Muscle layer of duodenum (tissue), 2 donors: ENCODE measurements around the gene RPL27A.
A peak's percentile ranks its signal among the peaks of the same experiment; 100 is the strongest.

Source experiments
- H3K27ac ChIP-seq: one replicate; pipeline ENCODE4 v1.7.0; 2013; ENCODE audit warnings: mild to moderate bottlenecking, low read length
- H3K27me3 ChIP-seq: one replicate; pipeline ENCODE4 v1.7.0; 2013; ENCODE audit warnings: low read depth, mild to moderate bottlenecking, control low read depth, low read length
- H3K36me3 ChIP-seq, 2 donors: one replicate each; pipeline ENCODE4 v1.7.0; 2013; ENCODE audit warnings: low read length in 2 of 2, control low read depth in 1 of 2, mild to moderate bottlenecking in 1 of 2; ENCODE audit not compliant: insufficient read depth in 2 of 2, control insufficient read depth in 1 of 2
- H3K4me1 ChIP-seq, 2 donors: one replicate each; pipeline ENCODE4 v1.7.0; 2013; ENCODE audit warnings: low read length in 2 of 2, mild to moderate bottlenecking in 2 of 2, control low read depth in 1 of 2, moderate library complexity in 1 of 2; ENCODE audit not compliant: insufficient read depth in 2 of 2, control insufficient read depth in 1 of 2
- H3K4me3 ChIP-seq, 2 donors: one replicate each; pipeline ENCODE4 v1.7.0; 2013; ENCODE audit warnings: low read length in 2 of 2, low read depth in 1 of 2, mild to moderate bottlenecking in 1 of 2
- H3K9me3 ChIP-seq, 2 donors: one replicate each; pipeline ENCODE4 v1.7.0; 2013; ENCODE audit warnings: low read length in 2 of 2, control low read depth in 1 of 2, mild to moderate bottlenecking in 1 of 2; ENCODE audit not compliant: control insufficient read depth in 1 of 2
- donor health status: healthy.

RPL27A gene

DNA sequence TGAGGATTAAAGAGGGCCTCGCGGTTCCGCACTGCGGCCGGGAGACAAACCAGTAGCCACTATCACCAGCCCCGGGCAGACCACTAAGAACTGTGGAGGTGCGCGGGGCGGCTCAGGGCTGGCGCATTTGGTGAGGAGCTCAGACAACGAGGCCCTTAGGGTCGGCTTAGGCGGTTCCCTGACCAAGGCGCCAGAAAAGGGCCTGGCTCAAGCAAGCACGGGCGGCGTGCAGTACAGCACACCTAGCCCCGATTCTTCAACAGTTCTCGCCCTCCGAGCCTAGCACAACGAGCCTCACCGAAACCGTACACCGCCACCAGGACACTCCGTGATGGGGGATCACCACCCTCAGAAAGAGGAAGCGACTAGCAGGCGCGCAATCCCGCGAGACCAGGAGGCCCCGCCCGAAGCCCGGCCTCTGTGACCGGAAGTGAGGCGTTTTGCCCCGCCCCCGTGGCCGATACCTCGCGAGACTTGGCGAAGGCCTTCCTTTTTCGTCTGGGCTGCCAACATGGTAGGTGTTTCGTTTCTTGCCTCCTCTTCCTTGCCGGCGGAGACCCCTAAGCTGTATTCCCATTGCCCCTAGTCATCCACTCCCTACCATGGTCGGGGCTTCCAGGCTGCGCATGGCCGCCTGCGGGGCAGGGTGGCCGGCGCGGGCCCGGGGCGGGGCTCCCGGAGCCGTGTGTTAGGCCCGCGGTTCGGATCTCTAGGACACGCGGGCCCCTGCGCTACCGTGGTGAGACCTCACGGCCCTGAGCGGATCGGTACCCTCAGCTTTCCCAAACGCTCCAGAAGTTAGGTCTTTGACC is at the start of gene RPL27A, which contains the start of gene TRIM66:
RPL27A (plus strand) TSS at position 490 of the 812 bp plus-strand sequence; CDS start at position 512, 22 bp downstream.
TRIM66 (minus strand) TSS at position 363 of the 812 bp plus-strand sequence. CDS start 10,391 bp downstream, outside the sequence.
- Histone ChIP-seq H3K4me3 (peak within 1 kb of the TSS; percentile 95 to 99), H3K27ac (peak within 1 kb of the TSS; percentile 98), H3K4me1 (peaks cover 0 to 16% of the 10 kb centered on the region in 2 donors), H3K27me3 (no peaks in the 10 kb centered on the region), H3K36me3 (peaks cover 28 to 50% of the 10 kb centered on the region in 2 donors), H3K9me3 (no peaks in the 10 kb centered on the region)

DNA sequence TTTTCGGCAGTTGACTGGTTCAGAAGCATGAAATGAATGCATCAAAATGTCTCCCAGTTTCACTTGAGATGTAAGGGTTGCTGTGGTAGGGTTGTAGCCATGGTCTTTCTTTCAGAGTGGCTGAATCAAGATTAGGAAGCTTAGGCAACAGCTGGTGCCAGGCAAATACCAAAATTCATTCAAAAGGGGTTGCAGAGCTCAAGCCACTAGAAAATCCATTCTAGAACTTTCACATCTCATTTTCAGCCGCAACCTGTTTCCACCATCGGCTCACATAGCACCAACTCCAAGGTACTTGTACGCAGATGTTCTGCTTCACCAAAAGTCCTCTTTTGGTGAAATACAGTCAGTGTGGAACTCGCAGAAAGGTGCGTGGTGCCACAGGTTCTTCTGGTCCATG is 48.1 kb upstream of the RPL27A start:
- Histone ChIP-seq H3K36me3 (peaks cover 13 to 54% of the 10 kb centered on the region in 2 donors), H3K27ac (no peak overlapping the region), H3K4me3 (no peak overlapping the region), H3K27me3 (no peaks in the 10 kb centered on the region), H3K9me3 (no peaks in the 10 kb centered on the region), H3K4me1 (no peaks in the 10 kb centered on the region)

DNA sequence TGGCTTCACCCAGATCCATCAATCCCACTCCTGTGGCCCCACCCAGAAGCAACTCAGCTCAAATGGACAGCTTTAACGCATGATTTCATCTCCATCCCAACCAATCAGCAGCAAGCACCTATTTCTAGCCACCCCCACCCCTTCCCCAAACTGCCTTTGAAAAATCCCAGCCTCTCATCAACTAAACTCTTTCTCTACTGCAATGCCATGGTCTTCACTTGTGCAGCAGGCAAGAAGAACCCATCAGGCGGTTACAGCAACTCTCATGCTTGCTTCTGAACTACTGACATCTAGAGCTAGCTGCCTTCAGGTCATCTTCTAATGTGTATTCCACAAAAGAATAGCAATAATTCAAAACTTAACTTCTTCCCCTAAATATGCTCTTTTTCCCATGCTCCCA is 46.5 kb upstream of the RPL27A start:
- Histone ChIP-seq H3K27me3 (no peaks in the 10 kb centered on the region), H3K4me1 (no peaks in the 10 kb centered on the region), H3K27ac (no peak overlapping the region), H3K9me3 (no peaks in the 10 kb centered on the region), H3K36me3 (peaks cover 16 to 68% of the 10 kb centered on the region in 2 donors), H3K4me3 (no peak overlapping the region)

DNA sequence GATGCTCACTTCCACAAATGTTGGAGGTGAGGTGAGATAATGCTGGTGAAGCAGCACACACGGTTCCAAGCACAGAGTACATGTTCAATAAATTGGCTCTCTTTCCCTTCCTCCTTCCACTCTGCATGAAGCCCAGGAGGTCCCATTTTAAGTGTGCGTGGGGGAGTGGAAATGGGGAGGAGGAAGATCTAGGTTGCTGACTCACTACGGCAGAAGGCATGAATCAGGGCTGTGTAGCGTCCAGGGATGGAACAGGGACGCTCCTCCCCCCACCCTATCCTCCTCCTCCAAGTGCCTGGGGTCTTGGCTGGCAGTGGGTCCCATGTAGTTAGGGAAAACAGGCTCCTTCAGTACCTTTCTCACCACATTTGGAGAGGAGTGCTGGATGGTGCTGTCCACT is 44.3 kb upstream of the RPL27A start:
- Histone ChIP-seq H3K27me3 (no peaks in the 10 kb centered on the region), H3K9me3 (no peaks in the 10 kb centered on the region), H3K27ac (no peak overlapping the region), H3K4me1 (no peaks in the 10 kb centered on the region), H3K4me3 (no peak overlapping the region), H3K36me3 (peaks cover 22 to 74% of the 10 kb centered on the region in 2 donors)

DNA sequence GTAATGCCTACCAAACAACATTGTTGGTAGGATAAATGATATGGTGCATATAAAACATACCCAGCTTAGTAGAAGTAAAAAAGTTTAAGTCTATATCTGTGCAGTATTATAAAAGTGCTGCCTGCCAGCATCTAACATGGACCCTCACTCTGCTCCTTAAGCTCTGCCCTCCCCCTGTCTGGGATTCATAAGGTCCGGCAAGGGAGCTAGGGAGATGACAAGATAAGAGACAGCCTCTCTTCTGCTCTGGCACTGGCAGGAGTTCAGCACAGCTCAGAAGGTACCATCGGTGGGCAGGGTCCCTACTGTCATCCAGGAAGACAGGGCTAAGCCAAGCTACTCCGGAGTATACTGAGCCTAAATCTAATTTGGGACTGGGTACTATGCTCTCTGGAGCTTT is 42.9 kb upstream of the RPL27A start:
- H3K4me3 ChIP-seq = no peak overlapping the region
- no peaks in the 10 kb centered on the region for H3K9me3 ChIP-seq
- no peaks in the 10 kb centered on the region for H3K4me1 ChIP-seq
- H3K27me3 ChIP-seq = no peaks in the 10 kb centered on the region
- peaks cover 24 to 77% of the 10 kb centered on the region in 2 donors for H3K36me3 ChIP-seq
- no peak overlapping the region for H3K27ac ChIP-seq

DNA sequence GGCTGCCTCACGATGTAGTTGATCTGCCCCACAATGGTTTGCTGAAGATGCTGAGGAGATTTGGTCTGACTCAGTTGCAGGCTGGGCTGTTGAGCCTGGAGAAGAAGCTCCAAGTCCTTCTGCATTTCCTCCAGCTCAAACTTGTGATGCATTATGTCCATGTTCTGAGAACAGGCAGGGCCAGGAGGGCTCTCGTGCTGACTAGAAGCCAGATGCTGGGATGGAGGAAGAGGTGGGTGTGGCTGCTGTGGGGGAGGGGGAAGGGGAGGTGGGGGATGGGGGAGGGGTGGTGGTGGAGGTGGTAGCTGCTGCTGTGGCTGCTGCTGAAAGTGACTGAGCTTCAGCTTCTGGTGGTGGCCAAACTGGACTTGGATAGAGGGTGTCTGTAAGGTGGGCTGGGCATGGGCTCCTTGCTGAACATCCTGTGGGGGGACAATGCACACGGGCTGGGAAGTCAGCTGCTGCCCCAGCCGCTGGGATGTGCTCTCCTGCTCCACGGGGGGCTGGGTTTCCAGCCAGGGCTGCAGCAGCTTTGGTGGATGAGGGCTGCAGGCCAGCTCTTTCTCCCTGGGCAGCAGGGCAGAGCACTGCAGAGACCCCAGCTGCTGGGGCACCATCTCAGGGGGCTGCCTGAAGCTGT is 42.2 kb upstream of the RPL27A start:
- no peak overlapping the region for H3K4me3 ChIP-seq
- no peaks in the 10 kb centered on the region for H3K4me1 ChIP-seq
- H3K9me3 ChIP-seq = no peaks in the 10 kb centered on the region
- H3K27ac ChIP-seq = no peak overlapping the region
- peaks cover 22 to 77% of the 10 kb centered on the region in 2 donors for H3K36me3 ChIP-seq
- no peaks in the 10 kb centered on the region for H3K27me3 ChIP-seq

DNA sequence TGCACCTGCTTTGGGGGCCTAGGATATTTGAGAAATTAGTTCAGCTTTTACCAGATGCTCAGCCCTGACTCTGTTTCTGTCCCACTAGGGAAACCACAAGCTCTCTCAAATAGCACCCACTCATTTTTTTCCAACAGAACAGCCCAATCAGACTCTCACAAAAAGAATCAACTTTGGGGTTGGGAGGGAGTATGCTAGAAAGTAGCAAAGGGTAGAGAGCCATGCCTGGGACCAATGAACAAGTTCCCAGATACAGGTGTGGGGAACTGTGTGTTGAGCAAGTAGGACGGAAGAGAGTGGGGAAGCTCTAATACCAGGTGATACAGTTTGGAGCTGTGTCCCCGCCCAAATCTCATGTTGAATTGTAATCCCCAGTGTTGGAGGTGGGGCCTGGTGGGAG is 41.3 kb upstream of the RPL27A start:
- Histone ChIP-seq H3K4me1 (no peaks in the 10 kb centered on the region), H3K9me3 (no peaks in the 10 kb centered on the region), H3K36me3 (peaks cover 32 to 77% of the 10 kb centered on the region in 2 donors), H3K27me3 (no peaks in the 10 kb centered on the region), H3K27ac (no peak overlapping the region), H3K4me3 (no peak overlapping the region)

DNA sequence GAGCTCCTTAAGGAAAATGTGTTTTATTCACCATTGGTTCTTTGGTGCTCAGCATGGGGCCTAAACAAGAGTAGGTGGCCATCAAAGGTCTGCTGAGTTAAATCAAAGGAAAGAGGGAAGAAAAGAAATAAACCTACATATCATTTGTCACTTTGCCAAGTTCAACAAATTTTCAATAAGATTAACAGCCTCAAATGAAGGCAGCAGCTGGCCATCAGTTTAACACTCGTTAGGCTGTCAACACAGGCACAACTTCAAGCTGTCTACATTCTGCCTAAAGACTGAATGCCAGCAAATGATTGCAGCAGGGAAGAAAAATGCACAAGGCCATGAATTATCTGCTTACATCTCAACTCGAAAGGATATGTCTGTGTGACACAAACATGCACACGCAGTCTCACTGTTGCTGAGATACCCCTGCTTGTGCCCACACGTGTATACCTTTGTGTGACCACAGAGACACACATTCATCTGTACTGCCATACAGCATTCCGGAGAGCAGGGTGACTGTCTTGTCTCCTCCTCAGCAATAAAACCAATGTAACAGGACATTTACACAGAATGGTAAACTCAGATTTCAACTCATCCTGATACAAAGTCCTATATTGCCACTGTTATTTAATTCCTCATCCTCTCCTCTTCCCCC is 40.3 kb upstream of the RPL27A start:
- Histone ChIP-seq H3K9me3 (no peaks in the 10 kb centered on the region), H3K27me3 (no peaks in the 10 kb centered on the region), H3K4me1 (no peaks in the 10 kb centered on the region), H3K4me3 (no peak overlapping the region), H3K36me3 (peaks cover 34 to 76% of the 10 kb centered on the region in 2 donors), H3K27ac (no peak overlapping the region)

DNA sequence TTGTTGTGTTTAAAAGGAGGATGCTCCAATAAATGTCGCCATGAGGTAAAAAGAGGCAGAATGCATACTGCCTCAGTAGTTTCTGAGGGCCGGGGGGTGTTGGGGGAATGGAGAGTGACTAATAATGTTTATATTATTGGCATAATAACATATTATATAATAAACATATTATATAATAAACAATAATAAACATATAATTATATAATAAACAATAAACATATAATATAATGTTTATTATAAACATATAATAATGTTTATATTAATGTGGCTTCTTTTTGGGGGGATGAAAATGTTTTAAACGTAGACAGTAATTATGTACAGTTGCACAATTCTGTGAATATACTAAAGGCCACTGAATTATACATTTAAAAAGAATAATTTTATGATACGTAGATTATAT is 35.7 kb upstream of the RPL27A start:
- H3K27ac ChIP-seq = no peak overlapping the region
- H3K4me3 ChIP-seq = no peak overlapping the region
- H3K4me1 ChIP-seq = no peaks in the 10 kb centered on the region
- peaks cover 32 to 54% of the 10 kb centered on the region in 2 donors for H3K36me3 ChIP-seq
- no peaks in the 10 kb centered on the region for H3K27me3 ChIP-seq
- H3K9me3 ChIP-seq = no peaks in the 10 kb centered on the region

DNA sequence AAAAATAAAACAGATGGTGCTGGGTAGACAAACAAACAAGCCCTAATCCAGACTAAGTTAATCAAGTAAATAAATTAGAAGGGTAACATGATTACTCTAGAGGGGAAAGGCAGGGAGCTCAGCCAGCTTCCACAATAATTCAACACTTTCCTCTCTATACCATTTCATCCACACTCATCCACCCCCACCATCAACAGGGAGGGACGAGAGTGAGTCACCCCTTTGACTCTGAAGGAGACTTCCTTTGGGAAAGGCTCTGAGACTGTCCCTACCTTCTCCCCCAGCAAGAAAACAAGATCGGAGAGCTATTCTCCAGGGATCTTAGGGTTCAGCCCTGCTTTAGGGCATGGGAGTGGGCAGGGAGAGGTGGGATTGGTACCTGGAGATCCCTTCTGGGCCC is 33.2 kb upstream of the RPL27A start:
- peaks cover 24 to 43% of the 10 kb centered on the region in 2 donors for H3K36me3 ChIP-seq
- no peaks in the 10 kb centered on the region for H3K27me3 ChIP-seq
- H3K4me1 ChIP-seq = peaks cover 0 to 4% of the 10 kb centered on the region in 2 donors
- no peaks in the 10 kb centered on the region for H3K9me3 ChIP-seq
- H3K4me3 ChIP-seq = no peak overlapping the region
- H3K27ac ChIP-seq = no peak overlapping the region

DNA sequence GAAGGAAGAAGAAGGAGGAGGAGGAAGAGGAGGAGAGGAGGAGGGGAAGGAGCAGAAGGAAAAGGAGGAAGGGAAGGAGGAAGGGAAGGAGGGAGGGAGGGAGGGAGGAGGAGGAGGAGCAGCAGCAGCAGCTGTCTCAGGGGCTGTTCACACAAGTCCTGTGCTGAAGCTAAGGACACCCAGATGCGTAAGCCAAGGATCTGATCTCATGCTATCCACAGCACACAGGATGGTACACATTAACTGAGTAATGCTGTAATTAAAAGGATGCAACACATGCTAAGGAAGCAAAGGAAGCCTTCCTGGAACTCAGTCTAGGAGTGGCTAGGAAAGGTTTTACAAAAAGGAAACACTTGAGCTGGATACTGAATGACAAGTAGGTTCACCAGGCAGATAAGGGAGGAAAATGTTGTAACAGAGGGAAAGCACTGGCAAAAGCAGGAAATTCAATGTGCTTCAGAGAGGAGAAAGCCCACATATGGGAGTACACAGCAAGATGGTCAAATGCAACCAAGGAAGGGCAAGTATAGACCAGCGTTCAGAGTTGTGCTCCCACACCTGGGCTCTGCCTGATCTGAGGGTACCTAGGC is 32.1 kb upstream of the RPL27A start:
- peaks cover 0 to 4% of the 10 kb centered on the region in 2 donors for H3K4me1 ChIP-seq
- no peaks in the 10 kb centered on the region for H3K9me3 ChIP-seq
- peaks cover 21 to 32% of the 10 kb centered on the region in 2 donors for H3K36me3 ChIP-seq
- H3K4me3 ChIP-seq = no peak overlapping the region
- no peak overlapping the region for H3K27ac ChIP-seq
- no peaks in the 10 kb centered on the region for H3K27me3 ChIP-seq
